ENCODE results near the gene ST6GAL1. TPM values are rescaled to one million over a fixed set of nuclear protein-coding genes. Genes with fewer than 3 reads are reported as not detected.
A peak's percentile ranks its signal among the peaks of the same experiment; 100 is the strongest.
"Not testable (repeated sequence)": the region's sequence is repeated elsewhere in the genome, so short reads cannot be mapped to it uniquely, and the experiment has no call there.

Gene ST6GAL1
- total RNA-seq, 6 experiments from 2014 or later = 389 to 574 (median 483) TPM

DNA sequence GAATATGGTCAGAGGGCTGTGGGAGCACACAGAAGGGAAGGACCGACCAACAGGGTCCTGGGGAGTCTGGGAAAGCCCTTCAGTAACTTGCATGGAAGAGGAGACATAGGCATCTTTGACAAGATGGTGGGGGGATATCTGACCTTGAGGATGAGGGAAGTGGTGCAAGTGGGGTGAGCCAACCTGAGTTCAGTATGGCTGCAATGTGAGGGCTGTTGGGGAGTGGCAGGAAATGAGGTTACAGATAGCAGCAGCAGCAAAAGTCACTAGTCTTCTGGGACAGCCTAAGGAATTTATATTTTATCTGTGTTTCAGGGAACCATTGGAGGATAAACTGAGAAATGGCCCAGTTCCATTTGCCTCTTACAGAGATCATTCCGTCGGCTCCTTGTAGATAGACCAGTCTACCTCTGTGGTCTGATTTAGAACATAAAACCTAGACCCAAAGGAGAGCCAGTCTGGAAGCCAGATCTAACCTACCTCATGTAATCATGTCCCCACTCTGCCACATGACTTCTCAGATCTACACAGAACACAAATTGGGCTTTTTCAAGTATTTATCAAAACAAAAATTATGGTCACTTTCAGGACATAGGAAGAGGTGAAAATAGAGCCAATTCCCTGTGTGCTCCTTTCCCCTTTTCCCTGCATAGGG, 75.6 kb downstream of the ST6GAL1 start:
- no peaks in the 10 kb centered on the region for H3K27me3 ChIP-seq
- H3K4me1 ChIP-seq = no peaks in the 10 kb centered on the region
- DNase-seq = no peak
- H3K4me3 ChIP-seq = no peak overlapping the region
- no peak overlapping the region for H3K27ac ChIP-seq
- intact Hi-C loops (cut with DNase I) = no loop called here
- WGBS (ENCODE audit: insufficient coverage, low coverage, low lambda C conversion rate, missing lambda C conversion rate) = 91% methylated on average over 3 of the region's 3 CpGs
- ATAC-seq = peak in 2 of 4 donors; percentile 28 to 30
- TF ChIP-seq POLR2A (IDR thresholded peaks at IDR 0.05) = no peak
- TF ChIP-seq, protein P1, sequence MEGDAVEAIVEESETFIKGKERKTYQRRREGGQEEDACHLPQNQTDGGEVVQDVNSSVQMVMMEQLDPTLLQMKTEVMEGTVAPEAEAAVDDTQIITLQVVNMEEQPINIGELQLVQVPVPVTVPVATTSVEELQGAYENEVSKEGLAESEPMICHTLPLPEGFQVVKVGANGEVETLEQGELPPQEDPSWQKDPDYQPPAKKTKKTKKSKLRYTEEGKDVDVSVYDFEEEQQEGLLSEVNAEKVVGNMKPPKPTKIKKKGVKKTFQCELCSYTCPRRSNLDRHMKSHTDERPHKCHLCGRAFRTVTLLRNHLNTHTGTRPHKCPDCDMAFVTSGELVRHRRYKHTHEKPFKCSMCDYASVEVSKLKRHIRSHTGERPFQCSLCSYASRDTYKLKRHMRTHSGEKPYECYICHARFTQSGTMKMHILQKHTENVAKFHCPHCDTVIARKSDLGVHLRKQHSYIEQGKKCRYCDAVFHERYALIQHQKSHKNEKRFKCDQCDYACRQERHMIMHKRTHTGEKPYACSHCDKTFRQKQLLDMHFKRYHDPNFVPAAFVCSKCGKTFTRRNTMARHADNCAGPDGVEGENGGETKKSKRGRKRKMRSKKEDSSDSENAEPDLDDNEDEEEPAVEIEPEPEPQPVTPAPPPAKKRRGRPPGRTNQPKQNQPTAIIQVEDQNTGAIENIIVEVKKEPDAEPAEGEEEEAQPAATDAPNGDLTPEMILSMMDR (IDR thresholded peaks at IDR 0.05) = no peak
- H3K9me3 ChIP-seq = no peaks in the 10 kb centered on the region
- no peaks in the 10 kb centered on the region for H3K36me3 ChIP-seq

DNA sequence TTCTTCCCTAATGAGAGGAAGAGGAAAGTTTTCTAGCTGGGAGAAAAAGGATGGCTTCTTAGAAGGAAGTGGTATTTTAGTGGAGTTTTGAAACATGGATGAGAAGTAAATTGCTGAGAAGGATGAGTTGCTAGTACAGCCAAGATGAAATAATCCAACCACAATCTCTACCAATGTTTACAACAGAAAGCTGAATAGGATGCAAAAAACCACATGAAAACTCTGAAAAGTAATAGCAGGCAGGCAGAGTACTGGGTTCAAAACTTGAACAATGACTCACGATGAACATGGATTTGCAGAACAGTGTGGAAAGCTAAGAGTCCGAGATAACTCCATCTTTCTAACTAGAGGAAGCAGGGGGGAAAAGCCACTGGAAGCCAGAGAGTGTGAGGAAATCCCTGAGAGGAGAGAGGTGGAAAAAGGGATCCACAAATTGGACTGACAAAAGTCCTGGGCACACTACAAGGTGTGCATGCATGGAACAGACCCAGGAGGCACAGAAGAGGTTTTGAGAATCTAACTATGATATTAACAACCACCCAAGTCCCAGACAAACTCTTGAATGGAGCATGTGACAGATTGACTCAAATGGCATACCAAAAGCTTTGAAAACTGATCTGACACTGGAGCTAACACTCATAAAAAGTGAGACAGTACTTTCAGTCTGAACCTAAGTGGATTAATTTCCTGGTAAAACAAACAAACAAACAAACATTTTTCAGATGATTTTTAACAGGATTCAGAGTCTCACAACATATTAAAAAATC, 76.7 kb downstream of the ST6GAL1 start:
- Histone ChIP-seq H3K4me3 (no peak overlapping the region), H3K36me3 (no peaks in the 10 kb centered on the region), H3K27ac (no peak overlapping the region), H3K9me3 (no peaks in the 10 kb centered on the region), H3K4me1 (peaks cover 0 to 11% (median 5%) of the 10 kb centered on the region in 4 donors), H3K27me3 (no peaks in the 10 kb centered on the region)
- WGBS (ENCODE audit: insufficient coverage, low coverage, low lambda C conversion rate, missing lambda C conversion rate) = 59% methylated on average over 2 of the region's 2 CpGs
- no peak for DNase-seq
- TF ChIP-seq POLR2A (IDR thresholded peaks at IDR 0.05) = no peak
- TF ChIP-seq, protein P1 (IDR thresholded peaks at IDR 0.05) = no peak
- intact Hi-C loops (cut with DNase I) = no loop called here
- ATAC-seq = no peak

DNA sequence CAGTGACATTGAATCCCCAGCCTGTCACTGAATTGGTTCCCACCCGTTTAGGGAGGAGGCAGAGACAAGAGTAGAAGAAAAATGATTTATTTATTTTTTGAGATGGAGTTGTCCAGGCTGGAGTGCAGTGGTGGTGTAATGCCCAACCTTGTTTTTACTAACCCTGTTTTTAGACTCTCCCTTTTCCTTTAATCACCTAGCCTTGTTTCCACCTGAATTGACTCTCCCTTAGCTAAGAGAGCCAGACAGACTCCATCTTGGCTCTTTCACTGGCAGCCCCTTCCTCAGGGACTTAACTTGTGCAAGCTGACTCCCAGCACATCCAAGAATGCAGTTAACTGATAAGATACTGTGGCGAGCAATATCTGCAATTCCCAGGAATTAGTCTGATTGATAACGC, 80.1 kb downstream of the ST6GAL1 start:
- H3K4me3 ChIP-seq; H3K36me3 ChIP-seq; ATAC-seq; H3K27ac ChIP-seq; H3K9me3 ChIP-seq; H3K27me3 ChIP-seq; intact Hi-C loops (cut with DNase I); DNase-seq: not testable (repeated sequence)
- peaks cover 0 to 24% (median 10%) of the 10 kb centered on the region in 4 donors for H3K4me1 ChIP-seq
- WGBS (ENCODE audit: insufficient coverage, low coverage, low lambda C conversion rate, missing lambda C conversion rate) = 58% methylated on average over 1 of the region's 3 CpGs

DNA sequence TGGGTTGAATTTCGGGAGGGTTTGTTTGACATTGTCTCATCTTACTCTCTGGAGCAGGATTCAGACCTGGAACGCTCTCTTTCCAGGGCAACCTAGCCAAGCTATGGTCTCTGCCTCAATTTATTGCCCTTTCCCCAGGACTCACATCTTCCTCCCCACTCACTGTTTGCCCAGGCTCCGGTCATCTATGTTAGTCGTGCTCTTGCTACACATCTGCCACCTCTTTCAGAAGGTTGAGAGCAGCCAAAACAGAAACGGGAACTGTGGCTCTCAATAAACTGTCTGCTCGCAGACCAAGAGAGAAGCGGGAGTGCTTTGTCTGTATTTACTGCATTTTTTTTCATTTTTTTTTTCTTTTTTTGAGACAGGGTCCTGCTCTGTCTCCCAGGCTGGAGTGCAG, 81.6 kb downstream of the ST6GAL1 start:
- H3K36me3 ChIP-seq = no peaks in the 10 kb centered on the region
- peak in 2 of 3 donors; percentile 43 to 70 for DNase-seq
- no peaks in the 10 kb centered on the region for H3K27me3 ChIP-seq
- ATAC-seq = peak; percentile 83 to 88 (median 84)
- H3K4me3 ChIP-seq = peak overlapping the region in 2 of 3 donors; percentile 16 to 35
- WGBS (ENCODE audit: insufficient coverage, low coverage, low lambda C conversion rate, missing lambda C conversion rate) = 25% methylated on average over 7 of the region's 7 CpGs
- intact Hi-C loops (cut with DNase I) = no loop called here
- TF ChIP-seq POLR2A (IDR thresholded peaks at IDR 0.05) = peak; percentile 41
- TF ChIP-seq, protein P1 (IDR thresholded peaks at IDR 0.05) = no peak
- peaks cover 0 to 24% (median 10%) of the 10 kb centered on the region in 4 donors for H3K4me1 ChIP-seq
- no peaks in the 10 kb centered on the region for H3K9me3 ChIP-seq
- peak overlapping the region; percentile 45 to 80 (median 61) for H3K27ac ChIP-seq

DNA sequence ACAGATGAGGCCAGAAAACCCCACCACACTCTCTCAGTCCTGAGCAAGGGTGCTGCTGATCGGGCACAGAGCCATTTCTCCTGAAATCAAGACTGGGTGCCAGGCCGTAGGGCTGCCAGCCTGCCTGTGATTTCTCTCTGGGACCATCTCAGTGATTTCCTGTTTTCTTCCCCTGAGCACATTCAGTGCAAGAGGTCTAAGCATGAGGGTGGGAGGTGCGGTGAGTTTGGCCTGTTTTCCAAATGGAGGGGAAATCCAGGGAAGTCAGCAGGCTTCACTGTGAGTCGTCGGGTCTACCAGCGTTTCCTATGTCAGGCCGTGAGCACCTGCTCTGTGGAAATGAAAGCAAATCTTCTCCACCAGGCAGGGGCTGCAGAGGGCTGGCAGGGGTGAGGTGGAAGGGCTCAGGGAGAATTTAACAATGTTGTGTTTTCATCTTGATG, 82.3 kb downstream of the ST6GAL1 start:
- Histone ChIP-seq H3K36me3 (no peaks in the 10 kb centered on the region), H3K27me3 (no peaks in the 10 kb centered on the region), H3K27ac (peak overlapping the region; percentile 45 to 80 (median 61)), H3K4me3 (no peak overlapping the region), H3K9me3 (no peaks in the 10 kb centered on the region), H3K4me1 (peaks cover 0 to 24% (median 10%) of the 10 kb centered on the region in 4 donors)
- DNase-seq (peak in 2 of 3 donors; percentile 39 to 60), ATAC-seq (peak; percentile 49 to 67 (median 59))
- 31% methylated on average over 7 of the region's 7 CpGs for WGBS (ENCODE audit: insufficient coverage, low coverage, low lambda C conversion rate, missing lambda C conversion rate)
- intact Hi-C loops (cut with DNase I) = no loop called here
- no peak for TF ChIP-seq POLR2A (IDR thresholded peaks at IDR 0.05)
- TF ChIP-seq, protein P1 (IDR thresholded peaks at IDR 0.05) = no peak
